Measurements from ENCODE around the gene FAM222B.

The FAM222B gene

GRCh38 chr17:28763804-28764266, 78.8 kb downstream of the FAM222B start:
- peak; percentile 87 for DNase-seq

GRCh38 chr17:28763137-28763799, 79.3 kb downstream of the FAM222B start:
- DNase-seq: no peak

- no peak for DNase-seq
These were observed 81.7 kb downstream of the FAM222B start for GRCh38 chr17:28760601-28761562.

GRCh38 chr17:28759256-28759865, 83.2 kb downstream of the FAM222B start:
- DNase-seq: no peak

GRCh38 chr17:28758411-28759121, 84.0 kb downstream of the FAM222B start:
- no peak for DNase-seq

GRCh38 chr17:28756049-28756804, 86.4 kb downstream of the FAM222B start:
- DNase-seq: no peak

- no peak for DNase-seq
These were observed 87.1 kb downstream of the FAM222B start for GRCh38 chr17:28755486-28755885.

- no peak for DNase-seq
These were observed 90.8 kb downstream of the FAM222B start for GRCh38 chr17:28751600-28752366.

- peak; percentile 93 for DNase-seq
These were observed 92.2 kb downstream of the FAM222B start for GRCh38 chr17:28750178-28751047.

- no peak for DNase-seq
These were observed 92.9 kb downstream of the FAM222B start for GRCh38 chr17:28749516-28750177.

- no peak for DNase-seq
These were observed 93.6 kb downstream of the FAM222B start for GRCh38 chr17:28748852-28749515.

GRCh38 chr17:28747801-28748750, 94.5 kb downstream of the FAM222B start:
- no peak for DNase-seq

GRCh38 chr17:28747051-28747691, 95.4 kb downstream of the FAM222B start:
- DNase-seq: no peak

- DNase-seq: no peak
These were observed 96.0 kb downstream of the FAM222B start for GRCh38 chr17:28746611-28747050.

GRCh38 chr17:28745786-28746411, 96.7 kb downstream of the FAM222B start:
- no peak for DNase-seq

GRCh38 chr17:28744972-28745785, 97.4 kb downstream of the FAM222B start:
- DNase-seq: peak; percentile 60
